GM19099 (cell line): ENCODE data around the gene FZD7.

Experiments used
- POLR2A ChIP-seq: IDR thresholded peaks from 3 replicates; pipeline ENCODE4 v1.6.1; 2011; ENCODE audit warnings: low read depth; ENCODE audit not compliant: insufficient read length; ENCODE audit errors: extremely low read depth

The FZD7 gene

GRCh38 chr2:202040079-202040844, 6.6 kb downstream of the FZD7 start:
- TF ChIP-seq POLR2A, result no peak

- TF ChIP-seq POLR2A, result no peak
These were observed 8.8 kb downstream of the FZD7 start for GRCh38 chr2:202042444-202042843.

- TF ChIP-seq POLR2A, result no peak
These were observed 9.8 kb downstream of the FZD7 start for GRCh38 chr2:202043475-202043874.

GRCh38 chr2:202044777-202045176, 11.1 kb downstream of the FZD7 start:
- no peak for TF ChIP-seq POLR2A

- TF ChIP-seq POLR2A, result no peak
These were observed 12.9 kb downstream of the FZD7 start for GRCh38 chr2:202046572-202046971.

- no peak for TF ChIP-seq POLR2A
These were observed 15.6 kb downstream of the FZD7 start for GRCh38 chr2:202049092-202049728.

GRCh38 chr2:202049840-202050239, 16.2 kb downstream of the FZD7 start:
- no peak for TF ChIP-seq POLR2A

- no peak for TF ChIP-seq POLR2A
These were observed 17.0 kb downstream of the FZD7 start for GRCh38 chr2:202050652-202051051.

- TF ChIP-seq POLR2A, result no peak
These were observed 18.0 kb downstream of the FZD7 start for GRCh38 chr2:202051499-202052161.

GRCh38 chr2:202052235-202052634, 18.6 kb downstream of the FZD7 start:
- no peak for TF ChIP-seq POLR2A

GRCh38 chr2:202054679-202055078, 21.0 kb downstream of the FZD7 start:
- TF ChIP-seq POLR2A, result no peak

GRCh38 chr2:202056611-202057010, 23.0 kb downstream of the FZD7 start:
- TF ChIP-seq POLR2A, result no peak

GRCh38 chr2:202060218-202060617, 26.6 kb downstream of the FZD7 start:
- no peak for TF ChIP-seq POLR2A

GRCh38 chr2:202061695-202062094, 28.0 kb downstream of the FZD7 start:
- no peak for TF ChIP-seq POLR2A

- no peak for TF ChIP-seq POLR2A
These were observed 30.7 kb downstream of the FZD7 start for GRCh38 chr2:202064171-202064880.
